WTC11 (cell line): ENCODE data around the gene TMEM114.

ENCODE experiments used
- CTCF ChIP-seq: fragments of 200-600 bp; IDR thresholded peaks from 2 replicates; pipeline ENCODE4 v1.8.0; 2022; ENCODE audit warnings: antibody characterized with exemption
- SOX15 ChIP-seq: fragments of 250-450 bp; sonication (Bioruptor Pico); IDR thresholded peaks from 2 replicates; pipeline ENCODE4 v1.9.0; 2021; ENCODE audit warnings: mild to moderate bottlenecking
- SP1 ChIP-seq: sonication (generic); formaldehyde crosslinking; conservative IDR thresholded peaks from 2 replicates; pipeline ENCODE4 v1.8.1; 2022; ENCODE audit warnings: missing genetic modification reagents
- TF ChIP-seq, protein P1 (sequence below): sonication (generic); formaldehyde crosslinking; IDR thresholded peaks from 2 replicates; pipeline ENCODE4 v1.8.0; 2022; ENCODE audit warnings: mild to moderate bottlenecking, missing genetic modification reagents

DNA sequence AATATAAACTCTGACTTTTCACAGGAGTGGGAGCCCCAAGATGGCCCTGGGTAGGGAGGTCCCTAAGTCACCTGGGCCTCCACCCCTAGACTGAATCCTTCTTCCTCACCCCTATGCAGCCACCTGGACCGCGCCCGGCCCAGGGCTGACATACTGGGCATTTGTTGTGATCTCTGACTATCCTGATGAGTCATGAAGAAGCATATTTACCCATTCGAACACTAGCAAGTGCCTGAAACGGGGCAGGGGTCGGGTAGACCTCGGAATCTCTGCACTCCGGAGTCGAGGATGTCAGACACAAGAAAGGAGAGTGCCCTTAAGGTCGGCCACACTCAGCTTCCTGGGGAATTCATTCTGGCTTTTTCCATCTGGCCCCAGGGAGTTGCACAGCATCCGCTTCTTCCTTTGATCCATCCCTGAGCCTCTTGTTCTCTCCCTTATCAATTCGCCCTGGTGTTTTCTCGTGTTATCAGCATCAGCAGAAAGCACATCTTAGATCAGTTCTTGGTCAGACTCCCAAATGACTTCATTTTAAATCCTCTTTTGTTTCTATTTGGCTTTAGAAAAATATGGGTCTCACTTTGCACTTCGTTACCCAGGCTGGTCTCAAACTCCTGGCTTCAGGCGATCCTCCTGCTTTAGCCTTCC is 41.6 kb upstream of the TMEM114 start:
- TF ChIP-seq CTCF (no peak), SP1 (CRISPR knock-in tag) (no peak), SOX15 (no peak)
- TF ChIP-seq, protein P1, sequence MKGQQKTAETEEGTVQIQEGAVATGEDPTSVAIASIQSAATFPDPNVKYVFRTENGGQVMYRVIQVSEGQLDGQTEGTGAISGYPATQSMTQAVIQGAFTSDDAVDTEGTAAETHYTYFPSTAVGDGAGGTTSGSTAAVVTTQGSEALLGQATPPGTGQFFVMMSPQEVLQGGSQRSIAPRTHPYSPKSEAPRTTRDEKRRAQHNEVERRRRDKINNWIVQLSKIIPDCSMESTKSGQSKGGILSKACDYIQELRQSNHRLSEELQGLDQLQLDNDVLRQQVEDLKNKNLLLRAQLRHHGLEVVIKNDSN: no peak
